GM10847 (cell line): ENCODE data around the gene LDLRAD4.

ENCODE experiments used
- POLR2A ChIP-seq: IDR thresholded peaks from 2 replicates; pipeline ENCODE4 v1.6.1; 2011; ENCODE audit not compliant: insufficient read length; ENCODE audit errors: extremely low read depth

Gene LDLRAD4

GRCh38 chr18:13551841-13552733 lies 333.5 kb downstream of the LDLRAD4 start:
- TF ChIP-seq POLR2A, result no peak

DNA sequence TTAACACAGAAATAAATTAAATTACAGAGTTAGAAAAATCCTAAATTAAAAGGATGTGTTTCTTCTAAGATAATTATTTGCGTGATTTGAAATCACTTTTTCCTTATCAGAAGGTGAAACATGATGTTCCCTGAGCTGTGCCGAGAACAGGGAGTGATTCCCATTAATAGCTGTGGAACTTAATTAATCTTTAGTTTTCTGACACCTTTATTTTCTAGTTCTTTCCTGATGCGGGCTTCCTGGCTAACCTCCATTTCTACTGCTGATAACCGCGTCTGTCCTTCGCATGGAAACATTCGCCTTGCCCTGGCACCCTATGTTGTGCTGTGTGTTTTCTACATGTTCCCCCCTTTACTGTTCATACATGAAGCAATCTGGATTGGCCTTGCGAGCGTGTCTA lies 334.9 kb downstream of the LDLRAD4 start:
- TF ChIP-seq POLR2A, result no peak

DNA sequence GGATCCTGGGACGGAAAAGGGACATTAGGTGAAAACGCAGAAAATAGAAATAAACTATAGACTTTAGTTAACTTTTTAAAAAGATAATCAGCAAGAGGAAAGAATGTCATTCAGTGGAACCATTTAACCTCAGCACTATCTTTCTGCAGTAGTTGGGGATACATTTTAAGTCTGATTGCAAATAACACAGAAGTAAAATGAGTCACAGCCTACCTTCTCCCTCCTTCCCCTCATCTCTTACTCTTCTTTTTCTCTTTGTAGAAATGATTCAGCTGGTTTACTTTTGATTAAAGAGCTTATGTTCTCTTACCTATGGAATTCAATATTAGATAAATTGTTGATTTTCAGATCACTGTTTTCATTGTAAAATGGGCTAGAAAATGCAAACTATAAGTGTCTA lies 336.6 kb downstream of the LDLRAD4 start:
- TF ChIP-seq POLR2A, result no peak

DNA sequence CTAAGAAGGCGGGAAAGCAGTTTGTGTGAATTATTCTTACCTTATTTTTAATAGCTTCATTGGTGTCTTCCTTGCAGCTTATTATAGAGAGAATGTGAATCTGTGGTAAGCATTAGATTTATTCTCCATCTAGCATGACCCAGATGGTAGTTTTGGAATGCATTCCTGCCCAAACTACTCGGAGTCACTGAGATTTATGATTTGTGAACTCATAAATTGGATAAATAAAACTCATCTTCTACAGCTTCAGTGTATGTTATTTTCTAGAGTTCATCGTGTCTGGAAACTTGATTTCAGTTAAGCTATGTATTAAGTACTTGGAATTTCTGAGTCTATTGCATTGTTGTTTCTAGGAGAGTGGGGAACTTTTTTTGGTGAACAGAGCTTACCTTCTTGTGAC lies 337.3 kb downstream of the LDLRAD4 start:
- TF ChIP-seq POLR2A, result no peak

GRCh38 chr18:13556502-13556901 lies 337.9 kb downstream of the LDLRAD4 start:
- no peak for TF ChIP-seq POLR2A

GRCh38 chr18:13558124-13558523 lies 339.6 kb downstream of the LDLRAD4 start:
- no peak for TF ChIP-seq POLR2A

DNA sequence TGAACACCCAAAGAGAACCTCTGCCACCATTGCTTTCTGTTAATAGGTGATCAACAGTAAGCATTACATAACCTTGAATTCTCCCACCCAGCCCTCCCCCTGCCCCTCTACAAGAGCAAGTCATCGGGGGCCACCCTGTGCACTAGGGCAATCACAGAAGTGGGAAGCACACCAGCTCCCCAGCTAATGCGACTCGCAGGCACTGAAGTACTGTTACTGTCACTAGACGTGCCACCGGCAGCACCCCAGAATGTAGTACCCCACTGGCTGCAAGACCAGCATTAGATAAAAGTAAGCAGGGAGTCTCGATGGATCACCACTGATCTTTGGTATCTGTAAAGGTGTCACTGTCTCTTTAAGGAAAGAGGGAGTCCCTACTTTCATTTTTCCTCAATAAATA lies 340.2 kb downstream of the LDLRAD4 start:
- no peak for TF ChIP-seq POLR2A

DNA sequence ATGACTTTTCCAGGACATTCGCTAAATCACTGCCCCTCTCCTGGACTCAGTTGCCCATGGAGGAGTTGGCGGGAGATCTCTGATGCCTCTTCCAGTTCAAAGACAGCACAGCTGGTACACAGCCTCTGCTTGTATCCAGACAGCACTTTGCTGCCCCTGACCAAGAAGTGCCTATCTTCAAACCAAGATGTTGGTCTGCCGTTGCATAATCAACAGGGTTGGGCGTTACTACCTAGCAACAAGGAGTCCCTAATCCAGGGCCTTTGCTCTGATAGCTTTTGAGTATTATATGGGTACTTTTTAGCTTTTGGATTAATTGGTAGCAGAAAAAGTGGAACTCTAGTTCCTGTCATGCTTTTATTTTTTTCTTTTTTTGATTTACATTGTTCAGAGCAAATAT lies 341.2 kb downstream of the LDLRAD4 start:
- TF ChIP-seq POLR2A, result no peak

DNA sequence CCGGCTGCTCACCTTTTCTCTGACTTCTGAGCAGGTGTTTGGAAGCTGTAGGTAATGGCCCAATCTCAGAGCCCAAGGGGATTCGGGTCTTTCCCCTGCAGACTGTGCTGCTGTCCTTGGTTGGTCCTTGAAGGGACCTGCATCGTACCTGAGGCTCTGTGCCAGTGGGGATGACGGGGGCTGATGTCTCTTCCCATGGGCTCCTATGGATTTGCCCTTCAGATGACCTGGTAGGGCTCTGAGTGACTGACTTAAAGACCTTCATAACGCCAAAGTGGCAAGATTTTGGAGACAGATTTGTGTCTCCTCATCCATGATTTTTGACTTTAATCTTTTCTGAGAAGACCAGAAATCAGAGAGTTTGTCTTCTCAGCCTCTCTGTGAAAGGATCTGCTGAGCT lies 341.7 kb downstream of the LDLRAD4 start:
- no peak for TF ChIP-seq POLR2A

DNA sequence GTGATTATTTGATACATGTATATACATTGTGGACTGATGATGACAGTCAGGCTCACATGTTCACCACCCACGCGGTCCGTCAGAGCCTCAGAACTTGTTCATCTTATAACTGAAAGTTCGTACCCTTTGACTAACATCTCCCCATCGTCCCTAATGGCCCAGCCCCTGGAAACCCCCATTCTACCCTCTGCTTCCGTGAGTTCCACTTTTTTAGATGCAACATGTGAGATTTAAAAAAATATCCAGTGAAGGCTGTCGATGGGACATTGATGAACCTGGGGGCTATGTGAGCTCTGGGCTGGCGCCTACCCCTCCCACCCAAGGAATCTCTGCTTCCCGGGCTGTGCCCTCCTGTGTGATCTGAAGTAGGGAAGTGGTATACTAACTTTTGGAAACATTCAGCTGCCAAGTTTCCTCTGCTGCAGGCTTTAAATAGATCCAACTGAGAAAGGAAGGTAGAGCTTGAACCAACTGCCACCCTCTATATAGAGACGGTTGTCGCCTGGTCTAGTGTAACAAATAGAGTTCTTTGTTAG lies 344.0 kb downstream of the LDLRAD4 start:
- no peak for TF ChIP-seq POLR2A

DNA sequence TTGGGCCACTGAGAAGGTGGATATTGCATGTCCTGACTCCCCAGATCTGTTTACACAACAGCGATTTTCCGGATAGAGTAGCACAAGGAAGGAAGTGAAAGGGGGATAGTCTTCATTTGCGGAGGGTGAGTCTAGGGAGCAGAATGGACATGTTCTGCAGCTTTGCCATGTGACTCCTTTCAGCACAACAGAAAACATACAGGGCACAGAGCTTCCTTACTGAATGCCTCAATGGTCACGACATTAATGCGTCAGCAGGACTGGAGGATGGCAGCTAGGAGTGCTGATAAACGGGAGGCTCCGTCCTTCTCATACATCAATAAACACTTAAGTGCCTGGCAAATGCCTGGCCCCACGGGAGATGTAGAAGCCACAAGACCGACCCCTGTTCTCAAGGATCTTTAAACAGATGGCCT lies 344.8 kb downstream of the LDLRAD4 start:
- TF ChIP-seq POLR2A, result no peak

GRCh38 chr18:13564579-13564978 lies 346.0 kb downstream of the LDLRAD4 start:
- TF ChIP-seq POLR2A, result no peak

- no peak for TF ChIP-seq POLR2A
Measured at GRCh38 chr18:13565228-13565627, 346.7 kb downstream of the LDLRAD4 start.

DNA sequence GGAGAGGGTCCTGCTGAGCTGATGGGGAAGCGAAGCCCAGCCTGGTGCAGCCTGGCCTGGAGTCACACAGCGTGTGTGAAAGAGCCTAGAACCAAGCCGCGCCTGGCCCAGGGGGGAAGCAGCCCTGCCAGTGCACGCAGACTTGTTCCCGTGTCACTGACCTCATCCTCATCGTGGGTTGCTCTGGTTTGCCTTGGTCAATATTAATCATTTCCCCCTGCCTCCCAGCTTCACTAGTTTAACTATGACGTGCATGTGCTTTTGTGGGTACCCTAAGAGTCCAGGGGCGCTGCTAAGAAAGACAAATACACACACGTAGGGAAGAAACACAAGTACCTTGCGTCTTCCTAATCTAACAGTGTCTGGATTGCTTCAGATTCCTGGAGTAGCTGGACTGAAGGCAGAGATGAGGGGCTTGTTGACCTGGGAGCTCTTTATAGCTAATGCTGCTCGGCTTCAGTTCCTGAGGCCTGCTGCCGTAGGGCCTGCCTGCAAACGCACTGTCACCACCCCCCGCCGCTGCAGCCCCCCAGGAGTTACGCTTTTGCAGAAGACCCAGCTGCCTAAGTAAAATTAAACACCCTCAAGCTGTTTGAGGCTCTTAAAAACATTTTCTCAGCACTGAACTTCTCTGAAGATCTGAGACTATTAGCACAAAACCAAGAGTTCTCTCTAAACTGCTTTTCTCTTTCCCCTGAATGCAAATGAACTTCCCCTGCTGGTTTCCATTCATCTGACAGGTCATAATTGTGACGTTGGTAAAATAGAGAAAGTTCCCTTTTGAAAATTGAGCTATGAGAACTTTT lies 348.6 kb downstream of the LDLRAD4 start:
- peak; percentile 56 for TF ChIP-seq POLR2A

DNA sequence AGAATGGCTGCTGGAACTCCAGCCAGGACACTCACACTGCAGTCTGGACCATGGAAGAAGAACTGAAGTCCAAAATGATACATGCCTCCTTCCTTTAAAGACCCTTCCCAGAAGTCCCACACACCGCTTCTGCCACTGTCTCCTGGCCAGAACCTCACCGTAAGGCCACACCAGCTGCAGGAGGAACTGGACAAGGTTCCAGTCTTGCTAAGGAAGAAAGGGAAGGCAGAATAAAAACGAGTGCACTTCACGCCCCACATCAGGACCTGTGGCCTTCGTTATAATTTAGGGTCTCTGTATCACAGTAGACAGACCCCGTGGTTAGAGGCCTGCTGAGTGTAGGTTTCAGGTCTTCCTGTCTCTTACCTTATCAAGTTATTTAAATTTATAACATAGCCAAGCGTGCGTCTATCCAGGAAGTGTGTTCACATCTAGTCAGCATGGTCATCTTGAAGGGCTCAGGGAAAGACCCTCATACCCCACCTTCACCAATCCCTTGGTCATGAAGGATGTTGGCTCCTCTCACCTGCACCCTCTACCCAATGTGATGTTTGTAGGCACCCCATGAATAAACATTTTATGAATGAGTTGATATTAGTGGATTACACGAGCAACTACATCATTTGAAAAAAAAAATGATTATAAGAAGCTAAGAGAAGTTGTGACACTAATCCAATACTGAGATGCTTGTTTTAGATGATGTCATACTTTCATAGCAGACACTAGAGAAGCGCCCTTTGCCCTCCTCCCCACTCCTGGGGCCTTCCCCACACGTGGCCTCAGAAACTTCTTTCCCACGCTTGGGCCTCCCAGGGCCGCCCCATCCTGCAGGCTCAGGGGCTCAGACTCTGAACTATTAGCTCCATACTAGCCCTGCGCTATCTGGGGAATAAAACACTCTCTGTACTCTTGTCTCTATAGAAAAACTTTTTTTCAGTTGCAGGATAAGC lies 350.2 kb downstream of the LDLRAD4 start:
- no peak for TF ChIP-seq POLR2A
